ENCODE measurements around the gene SF3B4. TPM values are rescaled to one million over a fixed set of nuclear protein-coding genes. Genes with fewer than 3 reads are reported as not detected.
A peak's percentile ranks its signal among the peaks of the same experiment; 100 is the strongest.

Gene SF3B4
- total and polyA plus RNA-seq, 2 of the 8 experiments (the other 6 are each of a cell fraction or from before 2014, with no cell fraction given) = 81.1 to 122 TPM

- no peaks in the 10 kb centered on the region for H3K27me3 ChIP-seq (replicated peaks in 1 of 4; ENCODE audit: control insufficient read depth in 3 of 4, extremely low read depth in 1 of 4, insufficient read depth in 3 of 4, low read length in 3 of 4)
- H3K27ac ChIP-seq (ENCODE audit: low read depth, low read length) = peak within 1 kb of the TSS; percentile 70
- H3K23ac ChIP-seq (ENCODE audit: insufficient read length) = no peak within 1 kb of the TSS
- H2AFZ ChIP-seq (ENCODE audit: low read length) = peak within 1 kb of the TSS; percentile 93
- H4K5ac ChIP-seq (ENCODE audit: insufficient read length, low read depth, low read length) = peak within 1 kb of the TSS; percentile 20
- H3K56ac ChIP-seq (replicated peaks; ENCODE audit: insufficient read length, low read depth, low read length) = no peak within 1 kb of the TSS
- no peak within 1 kb of the TSS for H2BK120ac ChIP-seq (replicated peaks; ENCODE audit: low read depth, low read length)
- H2AK5ac ChIP-seq (ENCODE audit: low read depth, low read length) = 0 out of 2 replicates have a peak within 1 kb of the TSS, but pooled peaks have one; percentile 34
- no peaks in the 10 kb centered on the region for H3K9me3 ChIP-seq (ENCODE audit: insufficient read depth in 2 of 2, low read depth in 1 of 2, low read length in 1 of 2)
- H2BK20ac ChIP-seq (ENCODE audit: low read length) = 0 out of 2 replicates have a peak within 1 kb of the TSS, but pooled peaks have one; percentile 32
- H3K4me3 ChIP-seq (ENCODE audit: extremely low read depth in 1 of 4, insufficient read depth in 2 of 4, low read depth in 3 of 4, low read length in 4 of 4) = peak within 1 kb of the TSS; percentile 59 to 75 (median 64)
- peak within 1 kb of the TSS; percentile 66 to 86 (median 76) for H3K9ac ChIP-seq (replicated peaks in 1 of 4; ENCODE audit: extremely low read depth in 1 of 4, low read depth in 3 of 4, low read length in 3 of 4)
- 21% methylated on average over 56 of the region's 65 CpGs; no CpG with 5 or more reads in 1 of the 2 experiments for WGBS, 2 experiments (ENCODE audit: extremely low coverage in 1 of 2, insufficient coverage in 1 of 2, insufficient read length in 1 of 2, insufficient replicate concordance in 2 of 2, low coverage in 1 of 2, low lambda C conversion rate in 2 of 2, missing lambda C conversion rate in 1 of 2)
- peak within 1 kb of the TSS; percentile 85 for H2BK5ac ChIP-seq (ENCODE audit: low read depth, low read length)
- no peak within 1 kb of the TSS for H3K14ac ChIP-seq (ENCODE audit: insufficient read length)
- H3K4me1 ChIP-seq (replicated peaks in 1 of 4; ENCODE audit: control insufficient read depth in 3 of 4, insufficient read depth in 4 of 4, low read length in 3 of 4) = peaks cover 0 to 7% (median 4%) of the 10 kb centered on the region in 4 experiments; a peak in 5 of 7 replicates
- no peaks in the 10 kb centered on the region for H4K20me1 ChIP-seq (replicated peaks in 1 of 2; ENCODE audit: control insufficient read depth in 1 of 2, insufficient read depth in 2 of 2, low read length in 2 of 2)
- FAIRE-seq = peak; percentile 42
- no peak within 1 kb of the TSS for H2BK15ac ChIP-seq (ENCODE audit: low read length)
- peaks cover 7% of the 10 kb centered on the region; the same call in 1 of the 2 replicates for H3K23me2 ChIP-seq (ENCODE audit: low read depth, low read length)
- peak within 1 kb of the TSS; percentile 68 to 83 for H3K4me2 ChIP-seq (ENCODE audit: insufficient read depth in 1 of 2, low read depth in 2 of 2, low read length in 2 of 2)
- peak within 1 kb of the TSS; percentile 87 for H4K91ac ChIP-seq (replicated peaks; ENCODE audit: insufficient read length, low read length)
- H3K79me2 ChIP-seq (ENCODE audit: control insufficient read depth in 1 of 2, insufficient read depth in 2 of 2, low read length in 2 of 2) = no peaks in the 10 kb centered on the region
- no peak within 1 kb of the TSS for H3K4ac ChIP-seq (replicated peaks; ENCODE audit: insufficient read length, low read depth, low read length)
- H4K8ac ChIP-seq (ENCODE audit: extremely low read depth, insufficient read depth, low read length) = peak within 1 kb of the TSS; percentile 77; the same call in 1 of the 2 replicates
- ChIA-PET CTCF (ENCODE audit: partially characterized antibody) (interaction anchor here (0.7 to 1.2 kb wide), 3 partner anchors 11 to 41 kb away, joined by 3 to 4 read pairs (median 3); no protein-coding TSS in a partner anchor), POLR2A (ENCODE audit: partially characterized antibody) (interaction anchor here (0.8 to 6.4 kb wide), 13 partner anchors 9 to 263 kb away, joined by 3 to 91 read pairs (median 4); partner anchors contain the start of gene VPS45)
- H3K36me3 ChIP-seq (ENCODE audit: control insufficient read depth in 2 of 4, insufficient read depth in 4 of 4, low read length in 3 of 4) = peaks cover 0 to 1% (median 0%) of the 10 kb centered on the region in 4 experiments; a peak in 1 of 8 replicates
- DNase-seq (ENCODE audit: low read depth in 1 of 2, low spot score in 2 of 2) = peak; percentile 87 to 92
- H2BK12ac ChIP-seq (ENCODE audit: low read depth, low read length) = peak within 1 kb of the TSS; percentile 91
- no peaks in the 10 kb centered on the region for H3K79me1 ChIP-seq (ENCODE audit: low read depth, low read length)
- H3K18ac ChIP-seq (ENCODE audit: extremely low read depth, low read length) = peak within 1 kb of the TSS; percentile 87
- TF ChIP-seq TAF7 (optimal IDR thresholded peaks at IDR 0.05; ENCODE audit: borderline replicate concordance, low read depth, low read length) (peak; percentile 57), FOSL1 (IDR thresholded peaks at IDR 0.05; ENCODE audit: insufficient read depth, low read depth, low read length) (no peak), SP2 (IDR thresholded peaks at IDR 0.05; ENCODE audit: low read length) (no peak), RAD21 (IDR thresholded peaks at IDR 0.05 in 1 of 2, conservative IDR thresholded peaks at IDR 0.05 in 1 of 2; ENCODE audit: low read depth in 2 of 2, low read length in 2 of 2) (0 out of 4 replicates have a peak, but pooled peaks of 1 of the 2 experiments have one; percentile 2), NANOG (IDR thresholded peaks at IDR 0.05; ENCODE audit: insufficient read depth, low read depth, low read length, poor library complexity, severe bottlenecking) (no peak), TCF12 (IDR thresholded peaks at IDR 0.05; ENCODE audit: low read depth, low read length) (no peak), RXRA (IDR thresholded peaks at IDR 0.05; ENCODE audit: insufficient read depth, low read depth, low read length) (no peak), RNF2 (IDR thresholded peaks at IDR 0.05; ENCODE audit: borderline replicate concordance, low read depth, low read length, missing control alignments, poor library complexity, severe bottlenecking) (peak; percentile 38), BCL11A (IDR thresholded peaks at IDR 0.05; ENCODE audit: low read depth in 2 of 2, low read length in 2 of 2) (no peak), POLR2AphosphoS5 (IDR thresholded peaks at IDR 0.05; ENCODE audit: low read depth, low read length) (peak; percentile 90)
Observed at GRCh38 chr1:149899460-149900284, 27.9 kb downstream of the SF3B4 start, which contains the start of gene BOLA1. TSS of gene BOLA1 (plus strand) at chr1:149899568. CDS start at chr1:149900060, 492 bp downstream.

All from H1 (cell line).